ENCODE measurements around the gene RFNG.

- TF ChIP-seq CTCF (IDR thresholded peaks at IDR 0.05) (no peak), POLR2A (IDR thresholded peaks at IDR 0.05) (no peak)
These were observed 41.0 kb upstream of the RFNG start for GRCh38 chr17:82092628-82092994.

Data from adrenal gland (tissue), 5 donors.